ENCODE results near the gene COMMD4. TPM values are rescaled to one million over a fixed set of nuclear protein-coding genes. Genes with fewer than 3 reads are reported as not detected.

The COMMD4 gene
- total and polyA plus RNA-seq, 8 donors: 38.5 to 183 (median 89.9) TPM

DNA sequence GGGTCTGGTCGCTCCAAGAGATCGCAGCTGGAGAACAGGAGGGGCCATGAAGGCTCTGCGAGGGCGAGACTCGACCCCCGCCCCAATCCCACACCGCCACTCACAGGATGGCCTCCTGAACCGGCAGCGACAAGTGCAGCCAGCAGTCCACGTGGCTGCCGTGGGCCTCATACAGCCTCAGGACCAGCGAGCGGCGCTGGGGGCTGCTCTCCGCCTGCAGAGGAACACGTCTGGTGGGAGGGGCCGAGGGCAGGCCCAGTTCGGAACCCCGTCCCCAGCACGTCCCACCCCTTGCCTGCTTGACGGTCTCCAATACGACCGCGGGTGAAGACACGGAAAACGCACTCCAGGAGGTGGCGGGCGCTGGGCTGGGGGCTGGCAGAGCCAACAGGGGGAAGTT is 20.1 kb downstream of the COMMD4 start:
- intact Hi-C loops (cut with DNase I; ENCODE audit: low total_unique reads): no loop called here
- DNase-seq: no peak
- Histone ChIP-seq H3K9me3 (no peaks in the 10 kb centered on the region), H3K27ac (no peak overlapping the region), H3K36me3 (peaks cover 51 to 75% (median 75%) of the 10 kb centered on the region in 4 donors), H3K27me3 (no peaks in the 10 kb centered on the region), H3K4me3 (no peak overlapping the region), H3K4me1 (no peaks in the 10 kb centered on the region)
- TF ChIP-seq, protein P1, sequence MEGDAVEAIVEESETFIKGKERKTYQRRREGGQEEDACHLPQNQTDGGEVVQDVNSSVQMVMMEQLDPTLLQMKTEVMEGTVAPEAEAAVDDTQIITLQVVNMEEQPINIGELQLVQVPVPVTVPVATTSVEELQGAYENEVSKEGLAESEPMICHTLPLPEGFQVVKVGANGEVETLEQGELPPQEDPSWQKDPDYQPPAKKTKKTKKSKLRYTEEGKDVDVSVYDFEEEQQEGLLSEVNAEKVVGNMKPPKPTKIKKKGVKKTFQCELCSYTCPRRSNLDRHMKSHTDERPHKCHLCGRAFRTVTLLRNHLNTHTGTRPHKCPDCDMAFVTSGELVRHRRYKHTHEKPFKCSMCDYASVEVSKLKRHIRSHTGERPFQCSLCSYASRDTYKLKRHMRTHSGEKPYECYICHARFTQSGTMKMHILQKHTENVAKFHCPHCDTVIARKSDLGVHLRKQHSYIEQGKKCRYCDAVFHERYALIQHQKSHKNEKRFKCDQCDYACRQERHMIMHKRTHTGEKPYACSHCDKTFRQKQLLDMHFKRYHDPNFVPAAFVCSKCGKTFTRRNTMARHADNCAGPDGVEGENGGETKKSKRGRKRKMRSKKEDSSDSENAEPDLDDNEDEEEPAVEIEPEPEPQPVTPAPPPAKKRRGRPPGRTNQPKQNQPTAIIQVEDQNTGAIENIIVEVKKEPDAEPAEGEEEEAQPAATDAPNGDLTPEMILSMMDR (IDR thresholded peaks at IDR 0.05): no peak
- TF ChIP-seq EP300 (IDR thresholded peaks at IDR 0.05) (no peak), POLR2A (IDR thresholded peaks at IDR 0.05) (no peak), POLR2AphosphoS5 (IDR thresholded peaks at IDR 0.05) (no peak)
- WGBS, 5 donors: 85 to 90% (median 87%) methylated on average over 26 to 28 of the region's 28 CpGs

DNA sequence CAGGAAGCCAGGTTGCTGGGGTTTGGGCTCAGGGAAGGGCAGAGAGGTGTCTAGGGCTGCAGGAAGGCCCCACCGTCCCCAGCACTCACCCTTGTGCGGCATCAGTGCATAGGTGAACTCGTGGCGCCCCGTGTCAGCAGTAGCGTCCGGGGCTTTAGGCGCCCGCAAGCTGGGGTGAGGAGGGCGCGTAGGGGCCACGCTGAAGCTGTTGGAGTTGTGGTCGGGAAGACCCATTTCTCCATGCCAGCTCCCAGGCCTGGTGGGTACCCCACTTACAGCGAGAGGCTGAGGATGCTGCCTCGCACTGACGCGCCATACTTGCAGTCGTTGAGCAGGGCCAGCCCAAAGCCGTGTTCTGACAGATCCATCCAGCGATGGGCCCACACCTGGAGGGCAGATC is 20.7 kb downstream of the COMMD4 start:
- Histone ChIP-seq H3K36me3 (peaks cover 55 to 81% (median 80%) of the 10 kb centered on the region in 4 donors), H3K27ac (no peak overlapping the region), H3K4me1 (no peaks in the 10 kb centered on the region), H3K9me3 (no peaks in the 10 kb centered on the region), H3K4me3 (no peak overlapping the region), H3K27me3 (no peaks in the 10 kb centered on the region)
- TF ChIP-seq, protein P1 (IDR thresholded peaks at IDR 0.05): no peak
- TF ChIP-seq EP300 (IDR thresholded peaks at IDR 0.05) (no peak), POLR2AphosphoS5 (IDR thresholded peaks at IDR 0.05) (no peak)
- intact Hi-C loops (cut with DNase I; ENCODE audit: low total_unique reads): no loop called here
- DNase-seq: no peak
- 93 to 97% (median 94%) methylated on average over 10 to 20 of the region's 20 CpGs for WGBS, 5 donors

DNA sequence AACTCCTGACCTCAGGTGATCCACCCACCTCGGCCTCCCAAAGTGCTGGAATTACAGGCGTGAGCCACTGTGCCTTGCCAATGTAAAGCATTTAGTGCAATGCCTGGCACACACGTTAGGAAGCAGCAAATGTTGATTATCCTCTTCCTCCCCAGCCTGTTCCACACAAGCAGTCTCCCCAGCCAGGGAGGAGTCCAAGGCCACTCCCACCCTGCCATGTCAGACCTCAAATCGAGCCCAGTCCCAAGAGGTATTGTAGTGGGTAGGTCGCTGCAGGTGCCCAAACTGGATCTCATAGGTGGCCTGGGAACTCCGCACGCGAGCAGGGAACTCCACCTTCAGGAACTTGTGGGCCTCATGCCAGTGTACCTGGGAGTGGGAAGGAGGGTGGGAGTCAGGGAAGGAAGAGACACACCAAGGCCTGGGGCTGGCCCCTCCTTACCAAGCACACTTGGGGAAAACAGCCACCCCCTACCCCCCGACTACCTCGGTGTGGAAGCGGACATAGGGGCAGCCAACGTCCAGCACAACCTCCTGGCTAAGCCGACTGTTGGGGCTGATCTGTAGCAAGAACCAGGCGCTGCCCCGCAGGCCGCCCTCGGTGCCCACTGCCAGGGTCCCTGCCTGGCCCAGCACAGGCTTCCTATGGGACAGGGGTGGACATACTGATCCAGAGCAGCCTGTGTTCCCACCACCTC is 22.3 kb downstream of the COMMD4 start:
- Histone ChIP-seq H3K9me3 (no peaks in the 10 kb centered on the region), H3K4me1 (no peaks in the 10 kb centered on the region), H3K4me3 (no peak overlapping the region), H3K36me3 (peaks cover 59 to 97% (median 93%) of the 10 kb centered on the region in 4 donors), H3K27ac (no peak overlapping the region), H3K27me3 (no peaks in the 10 kb centered on the region)
- no peak for DNase-seq
- intact Hi-C loops (cut with DNase I; ENCODE audit: low total_unique reads): no loop called here
- TF ChIP-seq POLR2A (IDR thresholded peaks at IDR 0.05) (no peak), POLR2AphosphoS5 (IDR thresholded peaks at IDR 0.05) (no peak)
- WGBS, 5 donors: 85 to 94% (median 91%) methylated on average over 11 to 17 of the region's 17 CpGs

DNA sequence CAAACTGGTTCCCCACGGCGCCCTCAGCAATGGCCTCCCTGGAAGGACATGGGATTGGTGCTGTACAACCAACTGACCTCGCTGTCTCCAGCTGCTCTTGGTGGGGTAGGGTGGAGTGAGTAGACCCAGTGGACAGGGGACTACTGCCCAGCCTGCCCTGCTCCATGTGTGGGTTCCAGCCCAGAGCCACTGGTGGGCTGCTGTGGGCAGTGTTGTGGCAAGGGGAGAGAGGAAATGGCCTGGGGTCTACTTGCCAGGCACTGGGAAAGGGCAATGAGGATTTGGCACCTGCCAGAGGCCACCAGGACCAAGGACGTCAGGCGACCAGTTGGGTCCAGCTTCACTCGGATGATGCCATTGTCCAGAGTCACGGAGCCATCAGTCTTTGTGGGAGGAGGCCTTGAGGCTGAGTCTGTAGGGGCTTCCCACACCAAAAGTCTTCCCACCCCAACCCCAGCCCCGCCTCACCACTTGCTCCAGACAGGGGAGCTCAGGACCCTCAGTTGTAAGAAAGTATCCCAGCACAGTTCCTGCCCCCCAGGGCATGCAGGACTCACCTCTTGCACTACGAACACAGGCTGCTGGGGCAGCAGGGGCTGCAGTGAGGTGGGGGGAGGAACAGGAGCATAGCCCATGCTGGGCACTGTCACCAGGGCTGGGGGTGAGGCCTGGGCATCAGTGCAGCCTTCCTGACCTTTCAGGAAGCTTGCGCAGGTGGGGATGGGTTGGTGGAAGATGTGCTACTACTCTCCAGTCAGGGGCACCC is 23.1 kb downstream of the COMMD4 start:
- WGBS, 5 donors: 90 to 98% (median 95%) methylated on average over 8 to 10 of the region's 10 CpGs
- Histone ChIP-seq H3K4me1 (no peaks in the 10 kb centered on the region), H3K36me3 (peaks cover 65 to 100% (median 98%) of the 10 kb centered on the region in 4 donors), H3K9me3 (no peaks in the 10 kb centered on the region), H3K27me3 (no peaks in the 10 kb centered on the region), H3K27ac (no peak overlapping the region), H3K4me3 (no peak overlapping the region)
- TF ChIP-seq POLR2AphosphoS5 (IDR thresholded peaks at IDR 0.05): no peak
- TF ChIP-seq, protein P1 (IDR thresholded peaks at IDR 0.05): no peak
- TF ChIP-seq POLR2A (IDR thresholded peaks at IDR 0.05): no peak
- TF ChIP-seq EP300 (IDR thresholded peaks at IDR 0.05): no peak
- intact Hi-C loops (cut with DNase I; ENCODE audit: low total_unique reads): no loop called here
- no peak for DNase-seq

Data from stomach (tissue), 9 donors.